ENCODE data around the gene SCD5. TPM values are rescaled to one million over a fixed set of nuclear protein-coding genes. Genes with fewer than 3 reads are reported as not detected.

The SCD5 gene
- polyA plus RNA-seq, 1 donor, result 68.1 TPM

DNA sequence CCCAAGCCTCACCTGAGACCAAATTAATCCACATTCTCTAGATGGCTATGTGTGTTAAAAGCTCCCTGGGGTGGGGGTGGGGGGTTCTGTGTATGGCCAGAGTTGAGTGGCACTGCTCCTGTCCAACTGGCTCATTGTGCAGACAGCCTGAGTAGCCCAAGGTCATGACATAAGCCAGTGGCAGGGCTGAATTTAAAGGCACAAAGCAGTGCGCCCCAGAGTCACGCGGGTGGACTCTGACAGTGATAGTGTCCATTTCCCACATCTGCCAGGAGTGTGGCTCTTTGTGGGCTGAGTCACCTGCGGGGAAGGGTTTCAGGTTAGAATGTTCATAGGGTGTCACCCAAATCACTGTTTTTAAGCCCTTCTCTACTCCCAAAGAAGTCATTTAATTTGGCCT lies 45.4 kb downstream of the SCD5 start:
- Histone ChIP-seq H3K9me3 (ENCODE audit: control insufficient read depth, low read depth, low read length) (no peaks in the 10 kb centered on the region), H3K4me3 (ENCODE audit: low read length) (no peak overlapping the region), H3K27ac (ENCODE audit: low read length) (peak overlapping the region; percentile 74), H3K27me3 (ENCODE audit: control insufficient read depth, insufficient read depth, low read length) (no peaks in the 10 kb centered on the region), H3K4me1 (ENCODE audit: control insufficient read depth, insufficient read depth, low read length) (peaks cover 23% of the 10 kb centered on the region), H3K36me3 (ENCODE audit: control insufficient read depth, insufficient read depth, low read length) (no peaks in the 10 kb centered on the region)
- peak in 1 of 2 donors; percentile 55 for DNase-seq
- no CpG with 5 or more reads among the region's 4 CpGs for WGBS (ENCODE audit: insufficient coverage, low lambda C conversion rate)

DNA sequence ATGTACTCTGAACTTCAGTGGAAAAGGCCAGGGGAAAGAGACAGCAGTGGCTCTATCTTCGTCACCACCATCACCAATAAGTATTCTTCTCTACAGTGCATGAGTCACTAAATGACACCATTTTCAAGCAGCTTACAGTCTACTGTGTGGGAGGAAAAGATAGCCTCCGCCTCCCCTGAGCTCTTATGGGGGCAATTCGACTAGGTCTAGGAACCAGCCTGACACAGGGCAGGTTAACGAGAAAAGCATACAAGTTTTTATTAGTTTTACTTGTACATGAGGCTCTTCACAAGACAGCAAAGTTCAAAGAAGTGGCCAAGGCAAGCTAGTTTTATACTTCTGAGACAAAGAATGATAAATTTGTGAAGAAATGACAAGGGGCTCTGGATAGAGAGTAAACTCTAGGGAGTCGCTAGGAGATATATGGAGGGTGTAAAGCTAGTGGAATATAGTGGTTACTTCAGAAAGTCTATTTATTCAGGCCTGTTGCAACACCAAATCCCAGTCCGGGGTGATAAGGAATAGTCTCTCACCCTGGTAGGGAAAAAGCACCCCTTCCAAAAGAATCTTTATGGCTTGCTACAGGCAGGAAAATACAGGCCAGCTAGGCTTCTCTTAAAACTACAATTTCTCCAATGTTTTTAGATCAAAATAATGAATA lies 49.7 kb downstream of the SCD5 start:
- 33% methylated on average over 2 of the region's 6 CpGs for WGBS (ENCODE audit: insufficient coverage, low lambda C conversion rate)
- H3K36me3 ChIP-seq (ENCODE audit: control insufficient read depth, insufficient read depth, low read length), result no peaks in the 10 kb centered on the region
- H3K9me3 ChIP-seq (ENCODE audit: control insufficient read depth, low read depth, low read length), result no peaks in the 10 kb centered on the region
- peak overlapping the region; percentile 72 for H3K27ac ChIP-seq (ENCODE audit: low read length)
- peaks cover 33% of the 10 kb centered on the region for H3K4me1 ChIP-seq (ENCODE audit: control insufficient read depth, insufficient read depth, low read length)
- H3K4me3 ChIP-seq (ENCODE audit: low read length), result no peak overlapping the region
- H3K27me3 ChIP-seq (ENCODE audit: control insufficient read depth, insufficient read depth, low read length), result no peaks in the 10 kb centered on the region
- peak; percentile 51 to 76 for DNase-seq

DNA sequence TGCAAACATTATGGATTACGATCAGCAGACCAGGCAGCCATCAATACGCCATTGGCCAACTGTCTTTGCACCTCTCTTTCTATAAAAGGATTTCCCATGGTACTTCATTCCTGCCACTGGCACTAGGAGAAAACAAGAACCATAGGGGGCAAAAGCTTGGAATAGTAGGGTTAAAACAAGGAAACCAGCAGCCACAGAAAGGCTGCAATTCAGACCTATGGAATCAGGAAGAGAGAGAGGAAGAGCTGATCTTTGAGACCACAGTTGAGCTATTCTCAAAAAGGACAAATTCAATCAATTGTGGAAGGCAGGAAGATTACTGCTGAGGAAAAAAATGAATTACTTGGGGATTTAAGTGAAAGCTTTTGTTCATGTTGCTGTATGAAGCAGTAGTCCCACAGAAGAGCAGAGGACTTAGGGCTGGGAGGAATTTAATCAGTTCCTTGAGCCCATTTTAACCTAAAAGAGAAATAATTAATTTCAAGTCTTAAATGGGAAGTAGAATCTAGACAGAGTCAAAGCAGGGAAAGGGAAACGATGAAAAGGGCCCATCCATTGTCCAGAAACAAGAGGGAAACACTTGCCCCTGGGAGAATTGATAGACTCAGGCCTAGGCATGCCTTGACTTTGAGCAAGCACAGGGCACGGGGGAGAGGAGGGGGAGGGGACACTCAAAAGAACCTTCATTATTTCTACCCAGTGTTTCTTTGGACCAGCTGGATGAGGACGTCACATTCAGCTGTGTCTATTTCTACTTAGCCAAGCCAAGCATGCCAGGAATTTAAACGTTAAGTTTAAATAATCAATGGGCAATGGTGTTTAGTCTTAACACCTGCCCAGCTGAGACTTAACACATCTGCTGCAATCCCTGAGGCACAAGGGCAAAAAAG lies 50.7 kb downstream of the SCD5 start:
- Histone ChIP-seq H3K9me3 (ENCODE audit: control insufficient read depth, low read depth, low read length) (no peaks in the 10 kb centered on the region), H3K27ac (ENCODE audit: low read length) (peak overlapping the region; percentile 72), H3K4me3 (ENCODE audit: low read length) (no peak overlapping the region), H3K4me1 (ENCODE audit: control insufficient read depth, insufficient read depth, low read length) (peaks cover 23% of the 10 kb centered on the region), H3K36me3 (ENCODE audit: control insufficient read depth, insufficient read depth, low read length) (no peaks in the 10 kb centered on the region), H3K27me3 (ENCODE audit: control insufficient read depth, insufficient read depth, low read length) (no peaks in the 10 kb centered on the region)
- no peak for DNase-seq
- 80% methylated on average over 1 of the region's 6 CpGs for WGBS (ENCODE audit: insufficient coverage, low lambda C conversion rate)

DNA sequence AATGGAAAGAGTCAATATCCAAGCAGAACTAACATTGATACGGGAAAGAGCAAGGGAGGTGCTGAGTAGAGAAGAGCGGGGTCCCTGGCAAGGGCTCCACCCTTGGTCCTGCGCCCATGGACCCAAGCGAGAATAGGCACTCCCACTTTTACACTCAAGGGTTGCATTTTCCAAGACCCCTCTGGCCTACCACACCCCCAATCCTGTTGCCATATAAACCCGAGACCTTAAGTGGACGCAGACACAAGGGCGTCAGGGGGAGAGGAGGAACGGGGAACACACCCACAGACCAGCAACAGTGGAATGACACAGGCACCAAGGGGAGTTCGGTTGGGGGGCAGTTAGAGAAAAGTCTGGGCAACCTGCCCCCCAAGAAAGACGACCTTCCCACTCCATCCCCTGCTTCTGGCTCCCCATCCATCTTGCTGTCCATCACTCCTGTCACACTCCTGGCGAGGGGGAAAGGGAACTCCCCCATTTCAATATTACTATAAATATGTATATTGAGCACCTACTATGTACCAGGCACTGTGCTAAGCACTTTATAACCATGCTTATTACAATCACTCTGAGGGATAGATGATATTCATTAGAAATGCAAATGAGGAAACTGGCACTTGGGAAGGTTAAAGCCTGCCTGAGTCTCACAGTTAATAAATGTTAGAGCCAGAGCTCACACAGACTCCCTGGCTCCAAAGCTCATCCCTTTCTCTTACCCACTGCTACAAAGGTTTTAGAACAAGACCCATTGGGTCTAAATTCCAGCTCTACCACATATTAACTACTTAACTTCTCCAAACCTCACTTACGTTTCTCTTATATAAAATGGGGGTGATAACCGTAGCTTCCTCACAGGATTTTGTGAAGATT lies 51.7 kb downstream of the SCD5 start:
- WGBS (ENCODE audit: insufficient coverage, low lambda C conversion rate), result 83% methylated on average over 1 of the region's 13 CpGs
- DNase-seq, result peak; percentile 54 to 62
- Histone ChIP-seq H3K36me3 (ENCODE audit: control insufficient read depth, insufficient read depth, low read length) (no peaks in the 10 kb centered on the region), H3K9me3 (ENCODE audit: control insufficient read depth, low read depth, low read length) (no peaks in the 10 kb centered on the region), H3K27ac (ENCODE audit: low read length) (peak overlapping the region; percentile 72), H3K27me3 (ENCODE audit: control insufficient read depth, insufficient read depth, low read length) (no peaks in the 10 kb centered on the region), H3K4me3 (ENCODE audit: low read length) (no peak overlapping the region), H3K4me1 (ENCODE audit: control insufficient read depth, insufficient read depth, low read length) (peaks cover 21% of the 10 kb centered on the region)

DNA sequence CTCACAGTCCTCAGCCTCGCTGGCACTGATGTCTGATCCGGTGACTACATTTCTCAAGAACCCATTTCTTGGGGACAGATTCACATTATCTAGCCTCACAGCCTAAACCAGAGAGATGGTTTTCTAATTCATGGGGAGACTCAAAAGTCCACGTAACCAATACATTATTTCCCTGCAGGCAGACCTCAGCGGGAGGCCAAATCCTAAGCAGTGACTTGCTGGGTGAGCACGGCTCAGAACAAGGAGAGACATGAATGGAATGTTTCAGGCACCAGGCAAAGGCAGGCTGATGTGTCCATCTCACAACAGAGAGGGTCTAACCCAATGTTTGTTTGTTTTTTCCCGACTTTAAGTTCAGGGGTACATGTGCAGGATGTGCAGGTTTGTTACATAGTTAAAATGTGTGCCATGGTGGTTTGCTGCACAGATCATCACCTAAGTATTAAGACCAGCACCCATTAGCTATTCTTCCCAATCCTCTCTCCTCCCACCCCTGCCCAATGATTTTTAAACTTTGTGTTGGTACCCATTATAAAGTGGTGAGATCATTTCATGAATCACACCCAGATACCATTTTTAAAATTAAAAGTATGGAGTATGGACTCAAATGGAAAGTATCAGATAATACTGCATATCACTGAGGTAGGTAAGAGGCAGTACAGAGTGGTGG lies 53.3 kb downstream of the SCD5 start:
- DNase-seq, result no peak
- Histone ChIP-seq H3K4me3 (ENCODE audit: low read length) (no peak overlapping the region), H3K9me3 (ENCODE audit: control insufficient read depth, low read depth, low read length) (no peaks in the 10 kb centered on the region), H3K27me3 (ENCODE audit: control insufficient read depth, insufficient read depth, low read length) (no peaks in the 10 kb centered on the region), H3K27ac (ENCODE audit: low read length) (no peak overlapping the region), H3K36me3 (ENCODE audit: control insufficient read depth, insufficient read depth, low read length) (peaks cover 3% of the 10 kb centered on the region), H3K4me1 (ENCODE audit: control insufficient read depth, insufficient read depth, low read length) (peaks cover 21% of the 10 kb centered on the region)
- WGBS (ENCODE audit: insufficient coverage, low lambda C conversion rate), result no CpG with 5 or more reads among the region's 6 CpGs

DNA sequence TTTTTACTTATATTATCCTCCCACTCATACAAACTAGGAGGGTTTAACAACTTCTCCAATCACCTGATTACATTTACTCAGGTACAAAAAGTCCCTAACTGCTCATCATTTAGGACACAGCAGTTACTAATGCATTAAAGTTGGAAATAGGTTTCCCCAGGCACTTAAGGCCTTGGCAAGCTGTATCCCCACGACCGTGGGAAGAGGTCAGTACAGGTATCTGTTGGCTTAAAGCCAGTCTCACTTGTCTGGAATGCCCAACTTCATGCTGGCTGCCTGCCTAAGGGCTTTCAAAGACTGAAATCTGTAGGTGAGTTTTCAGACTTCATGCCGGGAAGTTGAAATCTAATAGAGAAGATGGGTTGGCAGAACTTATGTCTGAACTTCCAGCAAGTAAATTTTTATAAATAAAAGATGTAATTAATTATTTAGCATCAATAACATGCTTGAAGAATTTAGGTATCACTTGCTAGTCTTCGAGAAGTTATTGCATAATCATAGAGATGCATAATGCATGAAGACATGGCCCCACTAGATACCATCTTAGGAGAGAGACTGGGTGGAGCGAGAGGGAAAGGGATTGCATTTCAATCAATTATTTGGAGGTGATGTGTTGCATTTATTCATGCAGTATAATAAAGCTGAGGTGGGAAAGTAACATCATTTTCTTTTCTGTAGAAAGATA lies 54.2 kb downstream of the SCD5 start:
- Histone ChIP-seq H3K4me3 (ENCODE audit: low read length) (no peak overlapping the region), H3K9me3 (ENCODE audit: control insufficient read depth, low read depth, low read length) (no peaks in the 10 kb centered on the region), H3K36me3 (ENCODE audit: control insufficient read depth, insufficient read depth, low read length) (peaks cover 8% of the 10 kb centered on the region), H3K27me3 (ENCODE audit: control insufficient read depth, insufficient read depth, low read length) (no peaks in the 10 kb centered on the region), H3K4me1 (ENCODE audit: control insufficient read depth, insufficient read depth, low read length) (peaks cover 21% of the 10 kb centered on the region), H3K27ac (ENCODE audit: low read length) (no peak overlapping the region)
- DNase-seq, result no peak
- 100% methylated on average over 1 of the region's 5 CpGs for WGBS (ENCODE audit: insufficient coverage, low lambda C conversion rate)

DNA sequence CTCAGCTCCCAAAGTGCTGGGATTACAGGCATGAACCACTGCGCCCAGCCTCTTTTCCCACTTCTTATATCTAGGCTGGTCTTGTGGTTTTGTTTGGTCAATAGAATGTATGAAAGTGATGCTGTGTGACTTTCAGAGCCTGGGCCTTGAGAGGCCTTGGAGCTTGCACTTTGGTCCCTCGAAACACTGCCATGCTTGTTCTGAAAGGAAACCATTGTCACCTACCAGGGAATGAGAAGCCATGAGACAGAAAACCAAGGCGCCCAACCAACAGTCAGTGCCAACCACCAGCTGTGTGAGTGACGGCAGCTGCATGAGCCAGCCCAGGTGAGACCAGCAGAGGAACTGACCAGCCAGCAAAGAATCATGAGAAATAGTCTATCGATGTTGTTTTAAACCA lies 57.4 kb downstream of the SCD5 start:
- Histone ChIP-seq H3K9me3 (ENCODE audit: control insufficient read depth, low read depth, low read length) (no peaks in the 10 kb centered on the region), H3K4me3 (ENCODE audit: low read length) (no peak overlapping the region), H3K36me3 (ENCODE audit: control insufficient read depth, insufficient read depth, low read length) (peaks cover 9% of the 10 kb centered on the region), H3K27ac (ENCODE audit: low read length) (no peak overlapping the region), H3K27me3 (ENCODE audit: control insufficient read depth, insufficient read depth, low read length) (no peaks in the 10 kb centered on the region), H3K4me1 (ENCODE audit: control insufficient read depth, insufficient read depth, low read length) (no peaks in the 10 kb centered on the region)
- WGBS (ENCODE audit: insufficient coverage, low lambda C conversion rate), result no CpG with 5 or more reads among the region's 5 CpGs
- no peak for DNase-seq

DNA sequence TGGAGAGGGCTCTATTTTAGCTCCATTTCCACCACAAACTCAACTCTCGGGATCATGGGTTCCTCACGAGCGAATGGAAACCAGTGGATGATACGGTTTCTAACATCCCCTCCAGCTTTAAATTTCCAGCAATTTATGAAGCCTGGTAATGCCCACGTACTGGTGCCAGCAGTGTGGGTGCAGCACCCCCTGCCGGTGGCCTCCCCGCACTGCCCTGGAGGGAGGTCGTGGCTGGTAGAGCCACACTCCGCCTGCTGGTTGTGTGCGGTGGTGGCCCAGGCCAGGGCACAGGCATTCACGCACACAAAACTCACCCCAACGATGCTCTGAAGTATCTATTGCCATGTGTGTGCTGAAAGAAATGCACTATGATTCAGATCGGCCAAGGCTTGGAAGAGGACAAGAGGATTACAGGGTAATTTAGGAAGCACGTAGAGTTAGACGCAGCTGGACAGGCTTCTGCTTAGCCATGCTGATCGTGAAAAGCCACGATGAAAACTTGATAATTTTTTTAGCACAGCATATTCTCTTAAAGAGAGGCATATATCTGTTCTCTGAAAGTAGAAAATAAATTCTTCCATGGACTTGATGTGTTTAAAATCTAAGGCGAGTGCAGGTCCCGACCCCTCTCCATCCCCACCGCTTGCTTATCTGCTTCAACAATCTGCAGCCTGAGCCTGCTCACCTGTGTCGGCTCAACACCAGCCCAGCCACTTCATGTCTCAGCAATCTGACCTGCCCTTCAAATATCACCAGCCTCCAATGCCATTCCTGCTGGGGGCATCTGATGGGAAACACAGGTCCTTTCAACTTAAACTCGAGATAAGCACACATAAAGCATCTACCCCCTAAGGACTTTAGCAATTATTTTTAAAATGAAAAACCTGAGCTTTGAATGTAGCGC lies 59.1 kb downstream of the SCD5 start:
- 100% methylated on average over 4 of the region's 23 CpGs for WGBS (ENCODE audit: insufficient coverage, low lambda C conversion rate)
- no peak overlapping the region for H3K27ac ChIP-seq (ENCODE audit: low read length)
- no peaks in the 10 kb centered on the region for H3K4me1 ChIP-seq (ENCODE audit: control insufficient read depth, insufficient read depth, low read length)

DNA sequence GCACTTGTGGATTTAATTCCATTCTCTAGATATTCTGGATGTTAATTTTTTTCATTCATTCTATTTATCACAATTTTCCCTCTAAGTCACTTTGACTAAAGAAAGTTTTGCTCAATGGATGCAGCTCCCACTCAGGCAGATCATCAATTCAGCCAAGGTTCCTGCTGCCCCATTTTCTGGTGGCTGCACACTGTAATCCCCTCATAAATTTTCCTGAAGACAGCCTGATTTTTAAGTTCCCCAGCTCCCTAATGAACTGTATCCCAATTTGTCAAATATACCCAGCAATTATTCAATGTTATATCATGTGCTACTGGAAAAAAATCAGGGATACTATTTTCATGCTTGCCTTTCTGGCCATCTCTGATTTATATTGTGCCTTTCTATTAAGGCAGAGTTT lies 61.2 kb downstream of the SCD5 start:
- DNase-seq, result no peak

More for the DNA sequence above, 59.1 kb downstream of the SCD5 start:
- H3K36me3 ChIP-seq (ENCODE audit: control insufficient read depth, insufficient read depth, low read length), result peaks cover 12% of the 10 kb centered on the region
- no peaks in the 10 kb centered on the region for H3K27me3 ChIP-seq (ENCODE audit: control insufficient read depth, insufficient read depth, low read length)
- no peak overlapping the region for H3K4me3 ChIP-seq (ENCODE audit: low read length)
- DNase-seq, result peak in 1 of 2 donors; percentile 44
- H3K9me3 ChIP-seq (ENCODE audit: control insufficient read depth, low read depth, low read length), result no peaks in the 10 kb centered on the region

More for the DNA sequence above, 61.2 kb downstream of the SCD5 start:
- Histone ChIP-seq H3K36me3 (ENCODE audit: control insufficient read depth, insufficient read depth, low read length) (peaks cover 12% of the 10 kb centered on the region), H3K9me3 (ENCODE audit: control insufficient read depth, low read depth, low read length) (no peaks in the 10 kb centered on the region), H3K4me3 (ENCODE audit: low read length) (no peak overlapping the region), H3K27me3 (ENCODE audit: control insufficient read depth, insufficient read depth, low read length) (no peaks in the 10 kb centered on the region), H3K27ac (ENCODE audit: low read length) (no peak overlapping the region), H3K4me1 (ENCODE audit: control insufficient read depth, insufficient read depth, low read length) (no peaks in the 10 kb centered on the region)

Data from large intestine (tissue), 3 donors.